Panc1 (cell line): Measurements from ENCODE around the gene OLFM3. TPM values are rescaled to one million over a fixed set of nuclear protein-coding genes. Genes with fewer than 3 reads are reported as not detected.

ENCODE experiments used
- ATAC-seq: fragments of 200-7000 bp; cut with Tn5 transposase; 2 replicates; pipeline ENCODE4 v1.9.1; 2020; ENCODE audit warnings: mild to moderate bottlenecking, moderate library complexity
- BruUV-seq: library from RNA; stranded (reverse); fragments of 400-500 nt; replicated peaks from 2 replicates; lab custom pipeline; 2021; lab: Mats Ljungman, UMichigan
- CTCF ChIA-PET: fragments of 300-600 bp; sonication (Branson Sonifier 250); formaldehyde crosslinking; loops from one replicate; lab custom pipeline; 2022; ENCODE audit warnings: antibody characterized with exemption; lab: Charles Lee
- POLR2A ChIA-PET: fragments of 300-600 bp; sonication (Branson Sonifier 250); formaldehyde crosslinking; loops from one replicate; lab custom pipeline; 2022; ENCODE audit warnings: antibody characterized with exemption; lab: Charles Lee
- DNase-seq: peaks from one replicate; pipeline ENCODE4 v3.0.0-alpha.2; 2010; ENCODE audit warnings: low read depth, low spot score
- H3K27ac ChIP-seq: 2 replicates; pipeline ENCODE4 v1.5.1; 2011; ENCODE audit warnings: mild to moderate bottlenecking, low read length, inconsistent platforms
- H3K27me3 ChIP-seq: fragments of 200-500 bp; sonication (Bioruptor generic); 2 replicates; pipeline ENCODE4 v1.6.0; 2014; ENCODE audit warnings: low read length, inconsistent platforms; ENCODE audit not compliant: control insufficient read depth, insufficient read depth
- H3K36me3 ChIP-seq: fragments of 200-500 bp; sonication (Bioruptor generic); 2 replicates; pipeline ENCODE4 v1.5.1; 2014; ENCODE audit warnings: inconsistent platforms, mild to moderate bottlenecking, low read length, moderate library complexity; ENCODE audit not compliant: control insufficient read depth, insufficient read depth
- H3K4me1 ChIP-seq: 2 replicates; pipeline ENCODE4 v1.5.1; 2011; ENCODE audit warnings: inconsistent platforms, mild to moderate bottlenecking, low read length, moderate library complexity; ENCODE audit not compliant: control insufficient read depth, insufficient read depth
- H3K4me3 ChIP-seq, 2 experiments: 2 replicates each; pipeline ENCODE4 v1.5.1; 2011 to 2012; ENCODE audit warnings: low read depth in 2 of 2, low read length in 2 of 2, mild to moderate bottlenecking in 2 of 2, inconsistent platforms in 1 of 2, moderate library complexity in 1 of 2
- H3K9me3 ChIP-seq: fragments of 200-500 bp; sonication (Bioruptor generic); 2 replicates; pipeline ENCODE4 v1.5.1; 2014; ENCODE audit warnings: low read depth, mild to moderate bottlenecking, inconsistent platforms, low read length, moderate library complexity; ENCODE audit not compliant: control insufficient read depth, insufficient read depth
- CTCF ChIP-seq: fragments of 450-650 bp; IDR thresholded peaks from 2 replicates; pipeline ENCODE4 v1.5.1; 2017; ENCODE audit warnings: mild to moderate bottlenecking
- POLR2AphosphoS5 ChIP-seq: IDR thresholded peaks from 2 replicates; pipeline ENCODE4 v1.6.1; 2012; ENCODE audit warnings: mild to moderate bottlenecking, low read depth, low read length, moderate library complexity
- REST ChIP-seq, 2 experiments: IDR thresholded peaks; 2 replicates each; pipeline ENCODE4 v1.6.1; 2011 to 2012; ENCODE audit warnings: low read depth in 2 of 2, control low read depth in 1 of 2, low read length in 1 of 2, mild to moderate bottlenecking in 1 of 2, moderate library complexity in 1 of 2; ENCODE audit not compliant: insufficient read depth in 1 of 2
- SIN3A ChIP-seq: IDR thresholded peaks from 2 replicates; pipeline ENCODE4 v1.6.1; 2012; ENCODE audit warnings: low read depth, mild to moderate bottlenecking, low read length, moderate library complexity, borderline replicate concordance; ENCODE audit not compliant: insufficient read depth
- TCF7L2 ChIP-seq: IDR thresholded peaks from 2 replicates; pipeline ENCODE4 v1.6.1; 2011; ENCODE audit warnings: mild to moderate bottlenecking, low read depth, low read length, inconsistent platforms
- in situ Hi-C: cut with HindIII; loops from 2 replicates; pipeline ENCODE4 v1.10.0; 2016; ENCODE audit warnings: low sequenced_read_pairs, low pct_unique_long_range_greater_than_20kb
- intact Hi-C: fragments of 100-400 bp; cut with micrococcal nuclease; formaldehyde crosslinking; loops from one replicate; pipeline ENCODE4 v1.10.0; 2022; ENCODE audit not compliant: unreplicated experiment
- total RNA-seq: library from RNA; stranded (reverse); gene quantifications from one replicate; pipeline ENCODE4 v1.2.1, GENCODE V29; 2021; ENCODE audit not compliant: unreplicated experiment

OLFM3 gene
- total RNA-seq, 1 experiment from 2014 or later = not detected

- no TSS peak for BruUV-seq
- H3K36me3 ChIP-seq = no peaks in the 10 kb centered on the region
- H3K27me3 ChIP-seq = no peaks in the 10 kb centered on the region
- DNase-seq (no peak), ATAC-seq (no peak)
- POLR2A ChIA-PET = no interaction called here
- H3K27ac ChIP-seq = no peak overlapping the region
- CTCF ChIA-PET = no interaction called here
- intact Hi-C loops = no loop called here
- in situ Hi-C loops = no loop called here
- no peak overlapping the region for H3K4me3 ChIP-seq
- TF ChIP-seq SIN3A = no peak
- no peak for TF ChIP-seq TCF7L2
- TF ChIP-seq CTCF = no peak
- TF ChIP-seq REST (IDR thresholded peaks at IDR 0.05; ENCODE audit: insufficient read depth in 1 of 2, low read depth in 2 of 2, low read length in 1 of 2) = no peak
- no peak for TF ChIP-seq POLR2AphosphoS5
- H3K4me1 ChIP-seq = no peaks in the 10 kb centered on the region
- no peaks in the 10 kb centered on the region for H3K9me3 ChIP-seq
Measured at GRCh38 chr1:101945884-101946283, 50.8 kb downstream of the OLFM3 start.

- no peaks in the 10 kb centered on the region for H3K27me3 ChIP-seq
- CTCF ChIA-PET = no interaction called here
- no peak for DNase-seq
- no TSS peak for BruUV-seq
- H3K9me3 ChIP-seq = no peaks in the 10 kb centered on the region
- H3K36me3 ChIP-seq = no peaks in the 10 kb centered on the region
- no peak for ATAC-seq
- no peak overlapping the region for H3K4me3 ChIP-seq
- in situ Hi-C loops (no loop called here), intact Hi-C loops (no loop called here)
- POLR2A ChIA-PET = no interaction called here
- H3K27ac ChIP-seq = no peak overlapping the region
- H3K4me1 ChIP-seq = no peaks in the 10 kb centered on the region
- TF ChIP-seq SIN3A (no peak), POLR2AphosphoS5 (no peak), TCF7L2 (no peak)
Measured at GRCh38 chr1:101943237-101943636, 53.5 kb downstream of the OLFM3 start.

- H3K27me3 ChIP-seq = no peaks in the 10 kb centered on the region
- POLR2A ChIA-PET = no interaction called here
Measured at GRCh38 chr1:101942516-101943193, 54.1 kb downstream of the OLFM3 start.

More at GRCh38 chr1:101942516-101943193, 54.1 kb downstream of the OLFM3 start:
- no peak for TF ChIP-seq REST (IDR thresholded peaks at IDR 0.05; ENCODE audit: insufficient read depth in 1 of 2, low read depth in 2 of 2, low read length in 1 of 2)
- TF ChIP-seq CTCF = no peak
- no peak for TF ChIP-seq TCF7L2
- no peak for TF ChIP-seq POLR2AphosphoS5
- TF ChIP-seq SIN3A = no peak
- no peaks in the 10 kb centered on the region for H3K36me3 ChIP-seq
- no TSS peak for BruUV-seq
- CTCF ChIA-PET = no interaction called here
- no peak overlapping the region for H3K27ac ChIP-seq
- ATAC-seq = no peak
- H3K4me3 ChIP-seq = no peak overlapping the region
- DNase-seq = no peak
- in situ Hi-C loops (no loop called here), intact Hi-C loops (no loop called here)
- H3K9me3 ChIP-seq = no peaks in the 10 kb centered on the region
- no peaks in the 10 kb centered on the region for H3K4me1 ChIP-seq
